Endothelial cell of umbilical vein (primary cell): ENCODE measurements around the gene CKMT1A. TPM values are rescaled to one million over a fixed set of nuclear protein-coding genes. Genes with fewer than 3 reads are reported as not detected.
"Not testable (repeated sequence)": the region's sequence is repeated elsewhere in the genome, so short reads cannot be mapped to it uniquely, and the experiment has no call there.

Experiments used
- BruUV-seq: library from RNA; stranded (reverse); fragments of 400-500 nt; replicated peaks from 2 replicates; lab custom pipeline; 2021; lab: Mats Ljungman, UMichigan
- CTCF ChIA-PET: fragments of 300-600, 350-600 bp; sonication (Branson Sonifier 250); formaldehyde crosslinking; loops from one replicate; lab custom pipeline; 2021; ENCODE audit warnings: antibody characterized with exemption, inconsistent platforms; lab: Charles Lee
- POLR2A ChIA-PET: fragments of 300-600, 350-600 bp; sonication (Branson Sonifier 250); formaldehyde crosslinking; loops from one replicate; lab custom pipeline; 2021; ENCODE audit warnings: antibody characterized with exemption, inconsistent platforms; lab: Charles Lee
- DNase-seq: peaks from one replicate; pipeline ENCODE4 v3.0.0-alpha.2; 2011; ENCODE audit warnings: low read depth, low spot score
- FAIRE-seq: peaks from 2 replicates; lab custom pipeline; 2011; peaks lifted over from hg19 to GRCh38; lab: Jason Lieb, UNC
- H2AFZ ChIP-seq: 2 replicates; pipeline ENCODE4 v1.6.0; 2012; ENCODE audit warnings: low read depth, low read length, control low read depth, inconsistent platforms
- H3K27ac ChIP-seq: 2 replicates; pipeline ENCODE4 v1.5.1; 2011; ENCODE audit warnings: low read depth, mild to moderate bottlenecking, control low read depth, low read length, moderate library complexity; ENCODE audit not compliant: insufficient read depth
- H3K27me3 ChIP-seq, 2 experiments: 2 replicates each; pipeline versions ENCODE4 v1.6.0 to v1.6.1; 2011; ENCODE audit warnings: low read length in 2 of 2, mixed read lengths in 1 of 2; ENCODE audit not compliant: control insufficient read depth in 2 of 2, insufficient read depth in 2 of 2
- H3K36me3 ChIP-seq, 2 experiments: 2 replicates in 1 of 2; 3 replicates in 1 of 2; pipeline ENCODE4 v1.5.1; 2011; ENCODE audit warnings: low read length in 2 of 2, mild to moderate bottlenecking in 1 of 2, moderate library complexity in 1 of 2; ENCODE audit not compliant: control insufficient read depth in 2 of 2, insufficient read depth in 2 of 2; ENCODE audit errors: extremely low read depth in 1 of 2
- H3K4me1 ChIP-seq: 3 replicates; pipeline ENCODE4 v1.5.1; 2011; ENCODE audit warnings: mild to moderate bottlenecking, low read length; ENCODE audit not compliant: control insufficient read depth, insufficient read depth; ENCODE audit errors: extremely low read depth
- H3K4me2 ChIP-seq: 2 replicates; pipeline ENCODE4 v1.6.1; 2011; ENCODE audit warnings: low read length, control low read depth, mixed read lengths; ENCODE audit not compliant: insufficient read depth
- H3K4me3 ChIP-seq, 3 experiments: fragments of 200-600 bp in 1 of 3; sonication (generic), shearing (Covaris generic) in 1 of 3; replicated peaks in 1 of 3; 2 replicates each; pipeline ENCODE4 v1.5.1; 2011 to 2016; ENCODE audit warnings: control low read depth in 3 of 3, low read length in 3 of 3, mild to moderate bottlenecking in 2 of 3, inconsistent platforms in 1 of 3, low read depth in 1 of 3, moderate library complexity in 1 of 3; ENCODE audit not compliant: insufficient read depth in 1 of 3
- H3K79me2 ChIP-seq: 2 replicates; pipeline ENCODE4 v1.6.0; 2012; ENCODE audit warnings: low read length, inconsistent platforms; ENCODE audit not compliant: control insufficient read depth, insufficient read depth
- H3K9ac ChIP-seq: replicated peaks from 2 replicates; pipeline ENCODE3; 2011; ENCODE audit warnings: low read length, control low read depth; ENCODE audit not compliant: insufficient read depth; ENCODE audit errors: extremely low read depth
- H3K9me1 ChIP-seq: replicated peaks from 3 replicates; pipeline ENCODE4 v1.6.0; 2011; ENCODE audit warnings: mild to moderate bottlenecking, low read length; ENCODE audit not compliant: control insufficient read depth, insufficient read depth; ENCODE audit errors: extremely low read depth
- H3K9me3 ChIP-seq: replicated peaks from 2 replicates; pipeline ENCODE4 v1.5.1; 2012; ENCODE audit warnings: low read length, inconsistent platforms; ENCODE audit not compliant: control insufficient read depth, insufficient read depth
- H4K20me1 ChIP-seq: replicated peaks from 2 replicates; pipeline ENCODE3; 2011; ENCODE audit warnings: mild to moderate bottlenecking, low read length; ENCODE audit not compliant: control insufficient read depth, insufficient read depth; ENCODE audit errors: extremely low read depth
- dilution Hi-C: fragments of 300-500 bp; cut with MboI; formaldehyde crosslinking; loops from one replicate; pipeline ENCODE4 v1.15.0; 2019; ENCODE audit warnings: low sequenced_read_pairs; ENCODE audit not compliant: extremely low pct_ligation_motif_present
- intact Hi-C: fragments of 100-400 bp; cut with micrococcal nuclease; formaldehyde crosslinking; loops from one replicate; pipeline ENCODE4 v1.10.0; 2022
- polyA plus RNA-seq, 4 experiments: library from polyadenylated mRNA; depleted of rRNA in 3 of 4; stranded (reverse) in 3 of 4; unstranded in 1 of 4; fragments of >200 nt; gene quantifications; 2 replicates each; pipeline versions ENCODE4 v1.2.1 to v1.2.3, GENCODE V29; 2011 to 2012; ENCODE audit warnings: missing spikeins in 1 of 4
- total RNA-seq: library from RNA; stranded (reverse); gene quantifications from 2 replicates; pipeline ENCODE4 v1.2.3, GENCODE V29; 2021

Gene CKMT1A
- total and polyA plus RNA-seq, 2 donors (not counting 3 experiments of a cell fraction or from before 2014, with no cell fraction given) = not detected

GRCh38 chr15:43649430-43649926, 44.2 kb upstream of the CKMT1A start:
- H3K36me3 ChIP-seq, CTCF ChIA-PET, H3K9me1 ChIP-seq, H3K79me2 ChIP-seq, H3K27ac ChIP-seq, BruUV-seq, H3K27me3 ChIP-seq, H3K9ac ChIP-seq, POLR2A ChIA-PET, H4K20me1 ChIP-seq, H3K4me2 ChIP-seq, dilution Hi-C loops, H3K9me3 ChIP-seq, intact Hi-C loops, H3K4me3 ChIP-seq, H2AFZ ChIP-seq, H3K4me1 ChIP-seq, DNase-seq: not testable (repeated sequence)
- FAIRE-seq = peak; percentile 83

DNA sequence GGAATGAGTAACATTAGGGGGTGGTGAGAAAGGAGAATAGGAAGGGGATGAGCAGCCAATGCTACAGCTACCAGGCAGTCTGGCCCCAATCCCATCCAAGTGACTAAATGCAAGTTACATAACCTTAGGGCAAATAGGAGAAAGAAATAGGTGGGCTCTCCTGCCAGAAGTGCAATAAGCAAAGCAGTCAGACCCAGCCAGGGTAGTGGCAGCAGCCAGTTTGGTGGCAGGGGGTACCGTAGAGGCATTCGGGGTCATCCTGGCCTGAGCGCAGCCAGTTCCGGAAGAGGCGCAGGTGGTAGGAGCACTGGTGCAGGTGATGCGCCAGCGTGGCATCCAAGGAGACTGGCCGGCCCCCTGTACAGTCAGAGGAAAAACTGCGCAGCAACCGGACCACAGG, 33.9 kb upstream of the CKMT1A start:
- H4K20me1 ChIP-seq, H3K9me1 ChIP-seq, POLR2A ChIA-PET, DNase-seq, H3K4me1 ChIP-seq, FAIRE-seq, H3K36me3 ChIP-seq, H3K4me2 ChIP-seq, H3K9ac ChIP-seq, H3K27me3 ChIP-seq, H3K9me3 ChIP-seq, H3K4me3 ChIP-seq, CTCF ChIA-PET, BruUV-seq, H2AFZ ChIP-seq, dilution Hi-C loops, intact Hi-C loops, H3K27ac ChIP-seq, H3K79me2 ChIP-seq: not testable (repeated sequence)

DNA sequence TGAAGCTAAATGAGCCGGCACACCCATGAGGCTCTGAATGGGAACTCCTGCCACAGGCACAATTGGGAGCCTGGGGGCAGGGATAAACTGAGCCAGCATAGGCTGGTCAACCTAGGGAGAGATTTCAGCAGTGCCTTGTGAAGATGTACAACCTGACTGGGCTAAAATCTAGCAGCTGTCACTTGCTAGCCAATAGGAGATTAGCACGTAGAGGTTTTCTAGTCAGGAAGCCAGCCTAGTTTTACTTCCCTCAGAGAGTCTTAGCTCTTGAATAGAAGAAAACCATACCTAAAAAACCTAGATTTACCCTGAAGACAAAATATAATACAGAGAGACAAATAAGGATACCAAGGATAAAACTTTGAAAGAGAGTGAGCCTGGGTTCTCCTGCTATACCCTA, 31.4 kb upstream of the CKMT1A start:
- POLR2A ChIA-PET, BruUV-seq: not testable (repeated sequence)
- peak; percentile 8 for FAIRE-seq

GRCh38 chr15:43663333-43663732, 30.3 kb upstream of the CKMT1A start:
- H3K27me3 ChIP-seq, H3K9ac ChIP-seq, CTCF ChIA-PET, intact Hi-C loops, H3K27ac ChIP-seq, H3K4me2 ChIP-seq, DNase-seq, H3K4me1 ChIP-seq, dilution Hi-C loops, H2AFZ ChIP-seq, BruUV-seq, POLR2A ChIA-PET, H3K4me3 ChIP-seq, H3K36me3 ChIP-seq, H3K9me3 ChIP-seq, H3K79me2 ChIP-seq, H3K9me1 ChIP-seq, FAIRE-seq, H4K20me1 ChIP-seq: not testable (repeated sequence)

More for the DNA sequence above, 31.4 kb upstream of the CKMT1A start:
- dilution Hi-C loops, H3K9me1 ChIP-seq, H3K27me3 ChIP-seq, H3K4me1 ChIP-seq, H2AFZ ChIP-seq, H3K9ac ChIP-seq, H3K9me3 ChIP-seq, intact Hi-C loops, DNase-seq, H4K20me1 ChIP-seq, H3K4me3 ChIP-seq, H3K4me2 ChIP-seq, H3K27ac ChIP-seq, H3K36me3 ChIP-seq, H3K79me2 ChIP-seq, CTCF ChIA-PET: not testable (repeated sequence)
